HL-60 (cell line): ENCODE measurements around the gene FAM89A.

Source experiments
- CTCF ChIP-seq: IDR thresholded peaks from one replicate; pipeline ENCODE4 v1.5.1; 2011; ENCODE audit warnings: low read length, control low read depth, inconsistent platforms; ENCODE audit not compliant: insufficient read depth
- REST ChIP-seq: IDR thresholded peaks from 2 replicates; pipeline ENCODE4 v1.6.1; 2012; ENCODE audit warnings: low read depth; ENCODE audit not compliant: insufficient replicate concordance

GRCh38 chr1:231058416-231059109, 18.5 kb upstream of the FAM89A start:
- TF ChIP-seq REST (no peak), CTCF (no peak)
